DMS 273 (cell line): ENCODE data around the gene MEIKIN.
A peak's percentile ranks its signal among the peaks of the same experiment; 100 is the strongest.
"Not testable (repeated sequence)": the region's sequence is repeated elsewhere in the genome, so short reads cannot be mapped to it uniquely, and the experiment has no call there.

Experiments used
- DNase-seq: peaks from one replicate; lab custom pipeline; 2025; ENCODE audit not compliant: unreplicated experiment; lab: John Stamatoyannopoulos, UW

The MEIKIN gene

DNA sequence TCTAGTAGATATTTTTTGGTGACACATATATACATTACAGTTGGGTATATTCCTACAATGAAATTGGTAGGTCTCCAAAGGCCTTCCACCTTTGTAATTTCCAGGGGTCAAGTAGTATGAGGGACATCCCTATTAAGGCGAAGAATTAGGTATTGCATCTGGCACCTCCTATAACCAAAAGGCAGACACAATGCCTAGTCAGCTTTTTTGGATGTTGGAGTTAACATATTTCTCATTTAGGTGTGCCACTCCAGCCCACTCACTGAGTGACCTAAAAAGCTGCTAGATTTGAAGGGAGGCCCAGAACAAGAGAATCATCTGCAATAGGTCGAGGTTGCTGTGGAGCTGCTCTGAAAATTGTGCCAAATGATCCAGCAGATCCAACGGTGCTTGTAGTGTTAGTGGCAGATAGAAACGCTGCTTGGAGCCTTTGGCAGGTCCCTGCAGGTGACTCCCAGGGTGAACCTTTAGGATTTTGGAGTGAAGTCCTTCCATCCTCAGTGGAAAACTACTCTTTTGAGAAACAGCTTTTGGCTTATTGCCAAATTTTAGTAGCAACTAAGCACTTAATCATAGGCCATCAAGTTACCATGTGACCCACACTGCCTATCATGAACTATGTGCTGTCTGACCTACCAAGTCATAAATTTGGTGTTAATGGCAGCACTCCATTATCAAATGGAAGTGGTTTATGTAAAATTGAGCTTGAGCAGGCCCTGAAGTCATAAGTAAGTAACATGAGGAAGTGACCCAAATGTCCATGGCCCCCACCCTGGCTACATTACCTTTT is 132.9 kb downstream of the MEIKIN start:
- no peak for DNase-seq

GRCh38 chr5:131810510-131811249 is 134.8 kb downstream of the MEIKIN start:
- peak; percentile 49 for DNase-seq

GRCh38 chr5:131796793-131797693 is 148.4 kb downstream of the MEIKIN start, which contains the start of gene FNIP1:
TSS of gene FNIP1 (minus strand) at chr5:131797017. CDS start at chr5:131796921, 96 bp downstream.
- peak; percentile 99 for DNase-seq

- peak; percentile 80 for DNase-seq
These were observed 149.3 kb downstream of the MEIKIN start for GRCh38 chr5:131795879-131796792.

DNA sequence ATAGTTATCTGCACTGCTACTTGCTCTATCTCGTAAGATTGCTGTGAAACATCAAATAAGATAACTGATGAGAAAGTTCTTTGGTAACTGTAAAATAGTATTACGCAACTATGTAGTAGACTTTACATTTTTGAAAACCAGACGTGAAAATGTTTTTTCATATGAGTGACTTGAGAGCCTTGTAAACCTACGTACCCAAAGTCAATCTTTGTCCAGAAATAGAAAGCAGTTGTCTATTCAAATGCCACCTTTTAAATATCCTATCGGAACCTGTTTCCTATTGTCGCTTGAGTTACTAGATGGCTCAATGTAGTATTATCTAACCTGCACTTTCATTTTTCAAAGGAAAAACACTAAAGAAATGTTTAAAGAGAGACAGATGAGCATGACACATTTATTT is 150.2 kb downstream of the MEIKIN start:
- DNase-seq = no peak

GRCh38 chr5:131794586-131794985 is 150.9 kb downstream of the MEIKIN start:
- DNase-seq = no peak

DNA sequence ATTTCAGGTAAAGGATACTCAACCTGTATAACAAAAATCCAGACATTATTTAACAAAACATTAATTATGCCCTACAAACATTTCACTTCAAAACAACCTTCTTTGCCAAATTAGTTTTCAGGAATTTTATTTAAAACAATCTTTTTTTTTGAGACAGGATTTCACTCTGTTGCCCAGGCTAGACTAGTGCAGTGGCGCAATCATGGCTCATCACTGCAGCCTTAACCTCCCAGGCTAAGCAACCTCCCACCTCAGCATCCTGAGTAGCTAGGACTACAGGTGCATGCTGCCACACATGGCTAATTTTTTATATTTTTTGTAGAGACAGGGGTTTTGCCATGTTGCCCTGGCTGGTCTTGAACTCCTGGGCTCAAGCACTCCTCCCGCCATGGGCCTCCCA is 152.6 kb downstream of the MEIKIN start:
- DNase-seq = no peak

DNA sequence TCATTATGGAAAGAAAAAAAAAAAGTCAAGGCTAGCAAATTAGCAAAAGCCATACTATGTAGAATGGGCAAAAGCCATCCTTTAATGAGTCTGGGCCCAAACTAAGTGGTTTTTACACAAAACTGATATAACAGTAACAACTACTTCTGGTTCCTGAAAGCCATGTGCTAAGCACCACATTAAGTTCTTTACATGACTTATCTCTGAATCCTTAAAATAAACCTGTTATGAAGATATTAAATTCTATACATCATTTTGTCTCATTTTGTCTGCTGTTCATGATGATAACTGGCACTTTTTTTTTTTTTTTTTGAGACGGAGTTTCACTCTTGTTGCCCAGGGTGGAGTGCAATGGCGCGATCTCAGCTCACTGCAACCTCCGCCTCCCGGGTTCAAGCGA is 153.6 kb downstream of the MEIKIN start:
- DNase-seq = no peak

DNA sequence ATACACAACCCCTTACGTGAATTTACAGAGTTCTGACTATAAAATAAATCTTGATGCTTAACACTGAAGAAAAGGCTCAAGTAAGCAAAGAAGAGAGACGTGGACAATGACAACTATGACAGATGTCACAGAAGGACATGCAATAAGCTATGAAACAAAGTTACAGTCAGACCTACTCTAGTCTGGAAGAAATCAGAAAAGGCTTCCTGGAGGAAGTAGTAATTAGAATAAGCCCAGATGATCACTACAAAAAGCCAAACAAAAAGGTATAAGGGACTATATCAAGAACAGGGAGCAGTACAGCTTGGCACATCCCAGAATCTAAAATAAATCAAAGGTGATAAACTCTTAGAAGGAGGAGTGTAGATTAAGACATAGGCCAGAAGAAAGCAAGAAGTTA is 154.9 kb downstream of the MEIKIN start:
- DNase-seq = no peak

DNA sequence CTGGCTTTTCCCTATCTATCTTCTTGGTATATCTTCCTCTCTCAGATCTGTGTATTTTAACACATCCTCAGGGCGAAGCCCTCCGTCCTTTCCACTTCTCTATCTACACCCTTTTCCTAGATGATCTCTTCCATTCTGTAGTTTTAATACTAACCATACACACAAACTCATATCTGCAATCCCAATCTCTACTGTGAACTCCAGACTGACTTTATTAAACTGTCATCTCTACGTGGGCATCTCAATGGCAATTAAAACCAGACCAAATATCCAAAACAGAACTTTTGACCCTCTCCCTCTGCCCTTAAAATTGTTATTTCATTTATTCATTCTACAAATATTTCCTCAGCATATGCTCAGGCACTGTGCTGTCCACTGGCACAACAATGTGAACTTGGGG is 155.7 kb downstream of the MEIKIN start:
- DNase-seq = no peak

DNA sequence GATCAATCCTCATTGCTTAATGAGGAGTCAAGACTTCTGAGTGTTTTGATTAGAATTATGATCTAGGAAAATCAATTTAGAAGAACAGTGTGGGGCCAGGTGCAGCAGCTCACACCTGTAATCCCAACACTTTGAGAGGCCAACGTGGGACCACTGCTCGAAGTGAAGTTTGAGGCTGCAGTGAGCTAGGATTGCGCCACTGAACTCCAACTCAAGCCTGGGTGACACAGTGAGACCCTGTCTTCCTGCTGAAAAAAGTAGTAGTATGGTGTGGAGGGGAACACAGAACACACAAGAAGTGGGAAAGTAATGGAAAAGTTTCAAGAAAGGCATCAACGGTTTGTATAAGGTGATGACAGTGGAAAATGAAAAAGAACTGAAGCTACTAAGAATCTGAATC is 157.7 kb downstream of the MEIKIN start:
- DNase-seq = no peak

DNA sequence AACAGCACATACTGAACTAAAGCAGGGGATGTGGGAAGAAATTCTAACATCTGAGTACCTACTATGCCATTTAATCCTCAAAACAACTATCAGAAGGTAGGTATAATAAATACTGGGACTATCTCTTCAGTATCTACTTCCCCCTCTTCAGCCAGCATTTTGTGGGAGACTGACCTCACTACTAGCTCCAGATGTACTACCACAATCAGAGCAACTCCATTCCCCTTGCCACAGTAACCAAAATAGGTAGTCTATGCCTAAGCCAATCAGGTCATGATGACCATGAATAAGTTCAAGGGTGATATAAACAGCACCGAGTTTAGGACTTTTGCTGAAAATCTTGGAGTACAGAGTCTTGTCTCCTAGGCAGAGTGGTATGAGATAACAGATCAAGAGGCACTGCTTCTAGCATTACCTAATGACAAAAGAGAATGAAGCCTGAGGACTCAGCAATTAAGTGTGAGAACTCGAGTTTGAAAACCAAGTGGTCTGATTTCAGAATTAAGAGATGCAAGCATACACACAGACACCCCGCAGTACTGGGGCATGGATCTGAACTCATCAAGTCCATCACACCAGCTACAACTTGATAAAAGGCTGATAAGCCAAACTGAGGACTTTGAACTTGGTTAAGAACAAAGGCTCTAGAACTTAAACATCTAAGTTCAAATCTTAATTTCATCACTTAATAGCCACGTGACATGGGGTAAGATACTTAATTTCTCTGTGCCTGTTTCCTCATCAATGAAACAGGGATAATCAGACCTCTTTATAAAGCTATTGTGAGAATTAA is 158.4 kb downstream of the MEIKIN start:
- no peak for DNase-seq

DNA sequence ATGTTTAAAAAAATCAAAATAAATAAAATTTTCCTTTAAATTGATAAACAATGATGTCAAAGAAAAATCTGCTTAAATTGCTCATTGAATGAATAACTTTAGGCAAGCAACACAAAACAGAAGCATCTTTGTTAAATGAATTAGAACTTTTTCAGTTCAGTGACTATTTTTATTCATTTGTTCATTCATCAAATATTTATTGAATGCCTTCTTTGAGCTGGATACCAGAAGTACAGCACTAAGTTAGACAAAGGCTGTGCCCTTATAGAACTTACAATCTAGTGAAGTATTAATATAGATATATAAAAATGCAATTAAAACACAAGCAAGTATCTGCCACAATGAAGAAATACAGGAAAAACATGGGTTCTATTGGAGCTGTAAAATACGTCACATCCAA is 159.4 kb downstream of the MEIKIN start:
- DNase-seq = no peak

DNA sequence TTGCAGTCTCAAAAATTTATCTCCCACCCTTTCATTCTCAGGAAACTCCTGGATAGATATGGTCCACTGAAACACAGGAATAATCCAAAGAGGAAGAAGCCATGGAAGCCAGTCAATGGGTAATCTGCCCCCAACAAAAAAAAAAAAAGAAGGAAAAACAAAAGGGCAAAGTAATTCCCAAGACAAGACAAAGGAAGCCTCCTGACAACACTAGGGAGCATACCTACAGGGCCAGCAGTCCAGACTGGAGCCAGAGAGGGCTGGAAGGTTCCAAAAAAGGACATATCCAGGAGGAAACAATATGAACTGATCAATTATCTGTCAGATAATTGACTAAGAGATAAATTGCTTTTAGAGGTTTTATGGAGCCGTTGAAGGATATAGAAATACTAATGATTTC is 161.6 kb downstream of the MEIKIN start:
- DNase-seq = no peak

- no peak for DNase-seq
These were observed 162.1 kb downstream of the MEIKIN start for GRCh38 chr5:131783357-131783756.

DNA sequence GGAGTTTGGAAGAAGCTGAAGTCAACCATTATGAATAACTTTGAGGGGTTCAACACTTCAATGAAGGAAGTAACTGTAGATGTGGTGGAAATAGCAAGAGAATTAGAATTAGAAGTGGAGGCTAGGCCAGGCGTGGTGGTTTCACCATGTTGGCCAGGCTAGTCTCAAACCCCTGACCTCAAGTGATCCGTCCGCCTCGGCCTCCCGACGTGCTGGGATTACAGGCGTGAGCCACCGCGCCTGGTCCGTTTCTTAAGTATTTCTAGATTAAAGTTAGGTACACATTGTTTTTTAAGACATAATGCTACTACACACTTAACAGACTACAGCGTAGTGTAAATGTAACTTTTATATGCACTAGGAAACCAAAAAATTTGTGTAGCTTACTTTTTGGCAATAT is 162.7 kb downstream of the MEIKIN start:
- no peak for DNase-seq

DNA sequence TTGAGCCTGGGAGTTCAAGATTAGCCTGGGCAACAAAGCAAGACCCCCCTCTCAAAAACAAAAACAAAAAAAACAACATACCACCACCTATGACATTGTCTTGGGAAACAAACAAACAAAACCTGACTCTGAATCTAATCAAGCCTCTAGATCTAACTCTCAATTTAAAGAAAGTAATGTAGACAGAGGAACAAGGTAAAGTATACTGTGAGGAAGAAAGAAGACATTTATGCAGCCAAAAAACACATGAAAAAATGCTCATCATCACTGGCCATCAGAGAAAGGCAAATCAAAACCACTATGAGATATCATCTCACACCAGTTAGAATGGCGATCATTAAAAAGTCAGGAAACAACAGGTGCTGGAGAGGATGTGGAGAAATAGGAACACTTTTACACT is 167.3 kb downstream of the MEIKIN start:
- DNase-seq = not testable (repeated sequence)

- DNase-seq = no peak
These were observed 169.0 kb downstream of the MEIKIN start for GRCh38 chr5:131776450-131776849.

GRCh38 chr5:131774652-131775367 is 170.7 kb downstream of the MEIKIN start:
- DNase-seq = no peak
